ENCODE results near the gene MOSMO.

MOSMO gene

DNA sequence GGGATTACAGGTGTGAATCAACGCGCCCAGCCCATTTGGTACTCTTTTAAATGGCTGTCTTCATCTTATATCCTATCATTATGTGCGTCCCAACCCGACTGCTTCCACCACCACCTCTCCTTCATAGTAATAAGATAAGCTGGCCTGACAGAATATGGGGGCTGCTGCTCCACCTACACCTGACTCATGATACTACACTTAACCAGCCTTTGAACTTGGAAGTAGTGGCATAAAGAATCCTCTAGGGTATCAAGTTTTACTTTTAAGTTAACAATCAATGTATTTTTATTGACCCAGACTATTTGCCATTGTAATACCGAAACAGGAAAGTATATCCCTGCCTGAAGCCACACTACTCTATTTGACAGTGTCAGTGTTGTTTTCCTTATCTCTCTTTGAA is 25.8 kb upstream of the MOSMO start:
- TF ChIP-seq, protein P1, sequence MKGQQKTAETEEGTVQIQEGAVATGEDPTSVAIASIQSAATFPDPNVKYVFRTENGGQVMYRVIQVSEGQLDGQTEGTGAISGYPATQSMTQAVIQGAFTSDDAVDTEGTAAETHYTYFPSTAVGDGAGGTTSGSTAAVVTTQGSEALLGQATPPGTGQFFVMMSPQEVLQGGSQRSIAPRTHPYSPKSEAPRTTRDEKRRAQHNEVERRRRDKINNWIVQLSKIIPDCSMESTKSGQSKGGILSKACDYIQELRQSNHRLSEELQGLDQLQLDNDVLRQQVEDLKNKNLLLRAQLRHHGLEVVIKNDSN (IDR thresholded peaks at IDR 0.05): no peak
- TF ChIP-seq RAD21 (IDR thresholded peaks at IDR 0.05; ENCODE audit: low read depth): no peak
- TF ChIP-seq EP300 (IDR thresholded peaks at IDR 0.05; ENCODE audit: borderline replicate concordance): no peak
- no peak for TF ChIP-seq EGR1 (IDR thresholded peaks at IDR 0.05)
- TF ChIP-seq, protein P2, sequence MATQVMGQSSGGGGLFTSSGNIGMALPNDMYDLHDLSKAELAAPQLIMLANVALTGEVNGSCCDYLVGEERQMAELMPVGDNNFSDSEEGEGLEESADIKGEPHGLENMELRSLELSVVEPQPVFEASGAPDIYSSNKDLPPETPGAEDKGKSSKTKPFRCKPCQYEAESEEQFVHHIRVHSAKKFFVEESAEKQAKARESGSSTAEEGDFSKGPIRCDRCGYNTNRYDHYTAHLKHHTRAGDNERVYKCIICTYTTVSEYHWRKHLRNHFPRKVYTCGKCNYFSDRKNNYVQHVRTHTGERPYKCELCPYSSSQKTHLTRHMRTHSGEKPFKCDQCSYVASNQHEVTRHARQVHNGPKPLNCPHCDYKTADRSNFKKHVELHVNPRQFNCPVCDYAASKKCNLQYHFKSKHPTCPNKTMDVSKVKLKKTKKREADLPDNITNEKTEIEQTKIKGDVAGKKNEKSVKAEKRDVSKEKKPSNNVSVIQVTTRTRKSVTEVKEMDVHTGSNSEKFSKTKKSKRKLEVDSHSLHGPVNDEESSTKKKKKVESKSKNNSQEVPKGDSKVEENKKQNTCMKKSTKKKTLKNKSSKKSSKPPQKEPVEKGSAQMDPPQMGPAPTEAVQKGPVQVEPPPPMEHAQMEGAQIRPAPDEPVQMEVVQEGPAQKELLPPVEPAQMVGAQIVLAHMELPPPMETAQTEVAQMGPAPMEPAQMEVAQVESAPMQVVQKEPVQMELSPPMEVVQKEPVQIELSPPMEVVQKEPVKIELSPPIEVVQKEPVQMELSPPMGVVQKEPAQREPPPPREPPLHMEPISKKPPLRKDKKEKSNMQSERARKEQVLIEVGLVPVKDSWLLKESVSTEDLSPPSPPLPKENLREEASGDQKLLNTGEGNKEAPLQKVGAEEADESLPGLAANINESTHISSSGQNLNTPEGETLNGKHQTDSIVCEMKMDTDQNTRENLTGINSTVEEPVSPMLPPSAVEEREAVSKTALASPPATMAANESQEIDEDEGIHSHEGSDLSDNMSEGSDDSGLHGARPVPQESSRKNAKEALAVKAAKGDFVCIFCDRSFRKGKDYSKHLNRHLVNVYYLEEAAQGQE (IDR thresholded peaks at IDR 0.05; ENCODE audit: low read depth): no peak
- no peak for TF ChIP-seq TEAD4 (IDR thresholded peaks at IDR 0.05)
- no peak for TF ChIP-seq NFIC (IDR thresholded peaks at IDR 0.05)
- no peak for TF ChIP-seq YY1 (IDR thresholded peaks at IDR 0.05; ENCODE audit: low read depth)
- no peak for TF ChIP-seq CEBPB (IDR thresholded peaks at IDR 0.05)
- TF ChIP-seq, protein P3, sequence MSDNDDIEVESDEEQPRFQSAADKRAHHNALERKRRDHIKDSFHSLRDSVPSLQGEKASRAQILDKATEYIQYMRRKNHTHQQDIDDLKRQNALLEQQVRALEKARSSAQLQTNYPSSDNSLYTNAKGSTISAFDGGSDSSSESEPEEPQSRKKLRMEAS (IDR thresholded peaks at IDR 0.05): no peak
- TF ChIP-seq FOXM1 (IDR thresholded peaks at IDR 0.05; ENCODE audit: borderline replicate concordance, low read depth): no peak
- no peak for TF ChIP-seq ZBTB7A (IDR thresholded peaks at IDR 0.05; ENCODE audit: low read depth)
- TF ChIP-seq TCF12 (IDR thresholded peaks at IDR 0.05; ENCODE audit: low read depth): no peak
- no peak for TF ChIP-seq TAF1 (IDR thresholded peaks at IDR 0.05; ENCODE audit: low read depth)
- no peak for TF ChIP-seq CREB1 (IDR thresholded peaks at IDR 0.05; ENCODE audit: low read depth)

DNA sequence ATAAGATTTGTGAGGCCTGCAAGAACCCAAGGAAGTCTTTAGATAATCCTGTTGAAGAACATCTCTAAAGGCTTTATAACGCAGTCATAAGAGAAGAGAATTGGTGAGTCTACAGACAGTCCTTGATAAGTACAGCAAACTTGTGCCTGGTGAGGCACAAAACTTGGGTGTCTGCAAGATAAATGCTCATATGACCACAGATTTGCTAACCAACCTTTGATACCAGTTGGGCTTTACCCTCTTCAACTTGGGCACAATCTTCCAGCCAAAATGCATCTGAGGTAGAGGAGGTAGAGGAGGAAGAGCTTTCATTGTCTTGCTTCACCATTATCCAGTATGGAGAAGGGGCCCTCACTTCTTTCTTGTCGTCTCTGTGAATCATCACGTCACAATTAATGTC is 23.8 kb upstream of the MOSMO start:
- TF ChIP-seq EGR1 (IDR thresholded peaks at IDR 0.05) (no peak), TEAD4 (IDR thresholded peaks at IDR 0.05) (no peak)

DNA sequence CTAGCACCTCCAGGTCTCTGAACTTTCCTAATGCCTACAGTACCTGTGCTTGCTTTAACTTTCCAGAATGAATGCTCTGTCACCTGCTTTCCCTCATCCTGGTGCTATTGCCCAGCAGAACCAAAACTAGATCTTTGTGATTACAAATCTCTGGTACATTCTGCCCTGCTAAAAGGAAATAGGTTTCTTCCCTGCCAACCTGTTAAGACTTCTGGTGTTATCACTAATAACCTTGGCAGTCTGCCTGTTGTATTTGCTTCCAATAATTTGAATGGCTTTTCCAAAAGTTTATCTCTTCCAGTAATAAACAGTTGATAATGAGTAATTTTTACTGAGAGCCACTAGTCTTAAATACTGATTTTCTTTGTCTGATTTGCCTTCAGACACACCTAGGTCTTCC is 22.4 kb upstream of the MOSMO start:
- TF ChIP-seq, protein P3 (IDR thresholded peaks at IDR 0.05): no peak
- TF ChIP-seq NFIC (IDR thresholded peaks at IDR 0.05) (no peak), EP300 (IDR thresholded peaks at IDR 0.05; ENCODE audit: borderline replicate concordance) (no peak), TCF12 (IDR thresholded peaks at IDR 0.05; ENCODE audit: low read depth) (no peak), FOXM1 (IDR thresholded peaks at IDR 0.05; ENCODE audit: borderline replicate concordance, low read depth) (no peak), EGR1 (IDR thresholded peaks at IDR 0.05) (no peak), ZBTB7A (IDR thresholded peaks at IDR 0.05; ENCODE audit: low read depth) (no peak), CREB1 (IDR thresholded peaks at IDR 0.05; ENCODE audit: low read depth) (no peak), TEAD4 (IDR thresholded peaks at IDR 0.05) (no peak), CEBPB (IDR thresholded peaks at IDR 0.05) (no peak), RAD21 (IDR thresholded peaks at IDR 0.05; ENCODE audit: low read depth) (no peak), TAF1 (IDR thresholded peaks at IDR 0.05; ENCODE audit: low read depth) (no peak), YY1 (IDR thresholded peaks at IDR 0.05; ENCODE audit: low read depth) (no peak)
- TF ChIP-seq, protein P2 (IDR thresholded peaks at IDR 0.05; ENCODE audit: low read depth): no peak
- TF ChIP-seq, protein P1 (IDR thresholded peaks at IDR 0.05): no peak

DNA sequence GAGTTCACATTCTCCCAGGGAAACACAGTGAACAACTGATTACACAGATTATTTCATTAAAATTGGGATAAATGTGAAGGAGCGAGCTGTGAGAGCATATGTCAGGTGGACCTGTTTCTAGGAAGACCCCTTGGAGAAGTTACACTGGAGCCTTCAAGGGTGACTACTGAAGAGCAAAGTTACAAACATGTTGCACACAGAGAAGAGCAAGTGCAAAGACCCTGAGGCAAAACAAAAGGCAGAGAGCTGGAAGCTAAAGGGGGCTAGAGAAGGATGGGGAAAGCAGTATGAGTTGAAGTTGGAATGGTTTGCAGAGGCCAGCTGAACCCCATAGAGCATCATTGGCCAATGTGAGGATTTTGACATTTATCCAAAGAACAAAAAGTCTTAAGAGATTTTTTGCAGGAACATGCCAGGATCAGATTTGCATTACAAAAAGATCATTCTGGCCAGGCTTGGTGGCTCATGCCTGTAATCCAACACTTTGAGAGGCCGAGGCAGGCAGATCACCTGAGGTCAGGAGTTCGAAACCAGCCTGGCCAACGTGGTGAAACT is 21.1 kb upstream of the MOSMO start:
- no peak for TF ChIP-seq RAD21 (IDR thresholded peaks at IDR 0.05; ENCODE audit: low read depth)
- no peak for TF ChIP-seq ZBTB7A (IDR thresholded peaks at IDR 0.05; ENCODE audit: low read depth)
- no peak for TF ChIP-seq FOXM1 (IDR thresholded peaks at IDR 0.05; ENCODE audit: borderline replicate concordance, low read depth)
- TF ChIP-seq EP300 (IDR thresholded peaks at IDR 0.05; ENCODE audit: borderline replicate concordance): no peak
- TF ChIP-seq TCF12 (IDR thresholded peaks at IDR 0.05; ENCODE audit: low read depth): no peak
- TF ChIP-seq, protein P2 (IDR thresholded peaks at IDR 0.05; ENCODE audit: low read depth): no peak
- TF ChIP-seq TEAD4 (IDR thresholded peaks at IDR 0.05): no peak
- TF ChIP-seq YY1 (IDR thresholded peaks at IDR 0.05; ENCODE audit: low read depth): no peak
- TF ChIP-seq EGR1 (IDR thresholded peaks at IDR 0.05): no peak
- no peak for TF ChIP-seq TAF1 (IDR thresholded peaks at IDR 0.05; ENCODE audit: low read depth)
- TF ChIP-seq, protein P1 (IDR thresholded peaks at IDR 0.05): no peak
- TF ChIP-seq NFIC (IDR thresholded peaks at IDR 0.05): no peak
- TF ChIP-seq, protein P3 (IDR thresholded peaks at IDR 0.05): no peak
- no peak for TF ChIP-seq CREB1 (IDR thresholded peaks at IDR 0.05; ENCODE audit: low read depth)
- no peak for TF ChIP-seq CEBPB (IDR thresholded peaks at IDR 0.05)
